Prostate gland (tissue), 2 donors: Measurements from ENCODE around the gene PMFBP1.

Experiments used
- POLR2A ChIP-seq: fragments of 450-650 bp; IDR thresholded peaks from one replicate; pipeline ENCODE4 v1.6.1; 2016; ENCODE audit warnings: antibody characterized with exemption, mild to moderate bottlenecking
- POLR2AphosphoS5 ChIP-seq: sonication (generic); formaldehyde crosslinking; IDR thresholded peaks from one replicate; pipeline ENCODE4 v1.6.1; 2017; ENCODE audit warnings: antibody characterized with exemption
- TF ChIP-seq, protein P1 (sequence below), 4 experiments: fragments of 200-600 bp in 2 of 4; fragments of 450-650 bp in 2 of 4; sonication (generic) in 2 of 4; IDR thresholded peaks; 1 replicate in 3 of 4; 2 replicates in 1 of 4; pipeline ENCODE4 v1.5.1; 2016 to 2019; ENCODE audit warnings: antibody characterized with exemption in 4 of 4, mild to moderate bottlenecking in 2 of 4, moderate library complexity in 2 of 4

DNA sequence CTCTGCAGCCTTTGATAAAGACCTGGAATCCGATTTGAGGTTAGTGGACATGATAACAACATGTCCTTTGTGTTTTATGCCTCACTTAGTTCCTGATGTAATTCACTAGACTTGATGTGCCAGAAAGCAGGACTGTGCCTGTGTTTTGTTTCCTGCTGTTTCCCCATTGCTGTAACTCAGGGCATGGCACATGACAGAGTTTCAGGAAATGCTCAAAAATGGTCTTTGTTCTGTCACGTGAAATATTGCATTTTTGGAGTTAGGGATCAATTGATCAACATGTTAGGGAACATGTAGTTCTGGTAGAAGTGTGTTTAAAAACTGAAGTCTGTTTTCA is 45.6 kb downstream of the PMFBP1 start:
- TF ChIP-seq, protein P1, sequence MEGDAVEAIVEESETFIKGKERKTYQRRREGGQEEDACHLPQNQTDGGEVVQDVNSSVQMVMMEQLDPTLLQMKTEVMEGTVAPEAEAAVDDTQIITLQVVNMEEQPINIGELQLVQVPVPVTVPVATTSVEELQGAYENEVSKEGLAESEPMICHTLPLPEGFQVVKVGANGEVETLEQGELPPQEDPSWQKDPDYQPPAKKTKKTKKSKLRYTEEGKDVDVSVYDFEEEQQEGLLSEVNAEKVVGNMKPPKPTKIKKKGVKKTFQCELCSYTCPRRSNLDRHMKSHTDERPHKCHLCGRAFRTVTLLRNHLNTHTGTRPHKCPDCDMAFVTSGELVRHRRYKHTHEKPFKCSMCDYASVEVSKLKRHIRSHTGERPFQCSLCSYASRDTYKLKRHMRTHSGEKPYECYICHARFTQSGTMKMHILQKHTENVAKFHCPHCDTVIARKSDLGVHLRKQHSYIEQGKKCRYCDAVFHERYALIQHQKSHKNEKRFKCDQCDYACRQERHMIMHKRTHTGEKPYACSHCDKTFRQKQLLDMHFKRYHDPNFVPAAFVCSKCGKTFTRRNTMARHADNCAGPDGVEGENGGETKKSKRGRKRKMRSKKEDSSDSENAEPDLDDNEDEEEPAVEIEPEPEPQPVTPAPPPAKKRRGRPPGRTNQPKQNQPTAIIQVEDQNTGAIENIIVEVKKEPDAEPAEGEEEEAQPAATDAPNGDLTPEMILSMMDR (IDR thresholded peaks at IDR 0.05): no peak
- TF ChIP-seq POLR2A (no peak), POLR2AphosphoS5 (no peak)
